ENCODE results near the gene EXD1.

DNA sequence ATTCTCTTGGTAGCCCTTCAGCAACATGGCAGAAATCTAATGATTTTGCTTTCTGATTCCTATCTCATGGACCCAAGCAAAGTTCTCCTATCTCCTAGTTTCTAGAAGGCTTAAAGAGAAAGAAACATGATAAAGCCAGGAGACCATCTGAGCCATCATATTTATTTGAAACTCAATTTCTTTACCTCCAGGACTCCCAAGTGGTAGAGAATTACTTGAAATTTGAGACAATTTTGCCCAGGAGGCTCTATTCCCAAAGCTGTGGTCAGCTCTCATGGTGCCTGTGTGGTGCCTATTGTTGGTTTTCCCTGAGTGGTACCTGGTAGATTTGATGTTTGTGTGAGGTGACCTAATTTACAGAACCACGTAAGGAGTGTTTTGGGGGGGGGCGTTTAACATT, 39.3 kb upstream of the EXD1 start:
- TF ChIP-seq, protein P1, sequence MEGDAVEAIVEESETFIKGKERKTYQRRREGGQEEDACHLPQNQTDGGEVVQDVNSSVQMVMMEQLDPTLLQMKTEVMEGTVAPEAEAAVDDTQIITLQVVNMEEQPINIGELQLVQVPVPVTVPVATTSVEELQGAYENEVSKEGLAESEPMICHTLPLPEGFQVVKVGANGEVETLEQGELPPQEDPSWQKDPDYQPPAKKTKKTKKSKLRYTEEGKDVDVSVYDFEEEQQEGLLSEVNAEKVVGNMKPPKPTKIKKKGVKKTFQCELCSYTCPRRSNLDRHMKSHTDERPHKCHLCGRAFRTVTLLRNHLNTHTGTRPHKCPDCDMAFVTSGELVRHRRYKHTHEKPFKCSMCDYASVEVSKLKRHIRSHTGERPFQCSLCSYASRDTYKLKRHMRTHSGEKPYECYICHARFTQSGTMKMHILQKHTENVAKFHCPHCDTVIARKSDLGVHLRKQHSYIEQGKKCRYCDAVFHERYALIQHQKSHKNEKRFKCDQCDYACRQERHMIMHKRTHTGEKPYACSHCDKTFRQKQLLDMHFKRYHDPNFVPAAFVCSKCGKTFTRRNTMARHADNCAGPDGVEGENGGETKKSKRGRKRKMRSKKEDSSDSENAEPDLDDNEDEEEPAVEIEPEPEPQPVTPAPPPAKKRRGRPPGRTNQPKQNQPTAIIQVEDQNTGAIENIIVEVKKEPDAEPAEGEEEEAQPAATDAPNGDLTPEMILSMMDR (IDR thresholded peaks at IDR 0.05): no peak
- TF ChIP-seq EP300 (IDR thresholded peaks at IDR 0.05): no peak
